GM21529 (cell line): Measurements from ENCODE around the gene SLC13A5.
"Not testable (repeated sequence)": the region's sequence is repeated elsewhere in the genome, so short reads cannot be mapped to it uniquely, and the experiment has no call there.

Experiments
- ATAC-seq: cut with Tn5 transposase; IDR thresholded peaks from one replicate; pipeline ENCODE4 v1.9.1; 2021; ENCODE audit not compliant: unreplicated experiment

SLC13A5 gene

GRCh38 chr17:6713130-6713917 is at the start of gene SLC13A5:
Gene SLC13A5, minus strand, starts transcription at chr17:6713369. Its CDS starts 36 bp downstream, at chr17:6713333.
- no peak for ATAC-seq

GRCh38 chr17:6761779-6762178 is 48.6 kb upstream of the SLC13A5 start:
- no peak for ATAC-seq

DNA sequence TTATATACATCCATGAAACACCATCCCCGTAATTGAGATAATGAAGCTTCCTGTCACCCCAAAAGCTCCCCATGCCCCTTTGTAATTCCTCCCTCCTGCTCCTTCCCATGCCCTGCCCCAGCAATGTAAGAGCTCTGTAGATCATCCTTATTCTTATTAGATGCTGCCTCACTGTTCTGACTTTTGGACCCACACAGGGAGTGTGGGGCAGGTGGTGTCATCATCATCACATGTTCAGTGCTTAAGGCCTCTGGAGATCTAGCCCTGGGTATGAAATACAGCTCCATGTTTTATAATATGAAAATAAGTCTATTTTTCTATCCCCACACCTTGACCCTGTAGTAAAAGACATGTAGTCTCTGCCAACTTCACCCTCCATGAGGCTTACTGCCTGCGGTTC is 44.6 kb upstream of the SLC13A5 start:
- ATAC-seq, result no peak

DNA sequence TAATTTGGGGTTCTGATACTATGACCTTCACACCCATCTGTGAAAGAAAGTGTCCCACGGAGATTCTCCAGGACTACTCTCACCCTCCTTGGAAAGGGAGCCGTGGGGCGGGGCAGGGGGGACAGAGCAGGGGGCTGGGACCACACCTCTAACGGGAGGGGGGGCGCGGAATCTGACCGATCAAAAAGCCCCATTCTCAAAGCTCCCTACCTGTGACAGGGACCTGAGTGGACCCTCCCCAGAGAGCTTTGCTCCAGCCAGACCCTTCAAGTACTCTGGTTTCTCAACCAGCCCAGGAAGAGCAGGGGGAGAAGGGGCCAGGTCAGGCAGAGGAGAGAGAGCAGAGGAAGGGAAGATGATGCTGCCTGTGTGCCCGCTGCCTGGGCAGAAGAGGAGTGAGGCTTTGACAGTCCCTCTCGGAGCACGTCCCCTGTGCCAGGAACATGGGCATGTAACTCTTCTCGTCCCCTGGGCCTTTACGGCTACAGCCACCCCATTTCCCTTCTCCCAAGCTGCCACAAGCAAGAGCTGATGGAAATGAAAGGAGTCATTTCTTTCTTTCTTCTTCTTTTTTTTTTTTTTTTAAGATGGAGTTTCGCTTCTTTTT is 43.4 kb upstream of the SLC13A5 start:
- peak; percentile 11 for ATAC-seq

- ATAC-seq, result peak; percentile 60
These were observed 42.6 kb upstream of the SLC13A5 start, which contains the start of gene XAF1 for GRCh38 chr17:6755731-6756184. Gene XAF1, plus strand, starts transcription at chr17:6756046. Its CDS starts 33 bp downstream, at chr17:6756079.

GRCh38 chr17:6755281-6755680 is 42.1 kb upstream of the SLC13A5 start:
- no peak for ATAC-seq

DNA sequence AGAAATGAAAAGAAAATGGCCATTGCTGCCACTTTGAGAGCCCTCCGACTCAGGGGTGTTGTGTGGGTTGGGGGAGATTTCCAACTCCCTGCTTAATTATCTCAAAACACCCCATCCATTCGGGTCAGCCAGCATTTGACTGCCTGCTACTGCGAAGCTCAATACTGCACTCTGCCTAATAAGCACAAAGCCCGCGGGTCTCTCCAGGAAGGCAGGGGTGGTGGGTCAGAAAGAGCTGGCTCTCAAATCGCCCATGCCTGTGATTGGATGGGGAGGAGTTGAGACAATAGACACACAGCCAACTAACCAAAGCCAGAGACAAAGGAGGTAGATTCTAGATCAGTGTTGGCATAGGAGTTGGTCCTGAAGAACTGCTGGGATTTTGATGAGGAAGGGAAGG is 40.4 kb upstream of the SLC13A5 start:
- ATAC-seq, result no peak

DNA sequence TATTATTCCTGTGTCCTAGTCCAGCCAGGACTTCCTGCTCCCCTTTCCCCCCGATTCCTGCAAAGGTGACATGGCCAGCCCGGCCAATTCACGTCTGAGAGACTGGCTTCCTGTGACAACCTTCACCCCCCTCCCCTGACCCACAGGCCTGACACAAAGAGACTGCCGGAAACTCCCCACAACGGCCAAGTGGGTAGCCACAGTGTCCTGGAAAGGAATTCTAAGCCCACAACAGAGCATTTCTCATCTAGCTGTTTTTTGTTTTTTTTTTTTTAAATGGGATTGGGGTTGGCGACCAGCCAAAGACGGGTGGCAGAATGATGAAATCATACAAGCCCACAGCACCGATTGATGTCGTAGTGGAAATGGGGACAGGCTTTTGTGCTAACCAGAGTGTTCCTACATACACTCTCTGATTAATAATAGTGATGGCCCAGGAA is 39.9 kb upstream of the SLC13A5 start:
- no peak for ATAC-seq

GRCh38 chr17:6752068-6752909 is 39.1 kb upstream of the SLC13A5 start:
- ATAC-seq, result no peak

DNA sequence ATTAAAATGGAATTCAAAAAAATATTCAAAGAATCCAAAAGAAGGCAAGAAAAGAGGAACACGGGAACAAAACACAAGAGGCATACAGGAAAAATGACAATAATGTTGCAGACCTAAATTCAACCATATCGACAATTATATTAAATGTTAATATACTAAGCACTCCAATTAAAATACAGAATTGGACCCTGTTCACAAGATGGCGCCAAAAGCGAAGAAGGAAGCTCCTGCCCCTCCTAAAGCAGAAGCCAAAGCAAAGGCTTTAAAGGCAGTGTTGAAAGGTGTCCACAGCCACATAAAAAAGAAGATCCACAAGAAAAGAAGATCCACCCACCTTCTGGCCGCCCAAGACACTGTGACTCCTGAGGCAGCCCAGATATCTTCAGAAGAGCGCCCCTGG is 36.4 kb upstream of the SLC13A5 start:
- ATAC-seq, result no peak

DNA sequence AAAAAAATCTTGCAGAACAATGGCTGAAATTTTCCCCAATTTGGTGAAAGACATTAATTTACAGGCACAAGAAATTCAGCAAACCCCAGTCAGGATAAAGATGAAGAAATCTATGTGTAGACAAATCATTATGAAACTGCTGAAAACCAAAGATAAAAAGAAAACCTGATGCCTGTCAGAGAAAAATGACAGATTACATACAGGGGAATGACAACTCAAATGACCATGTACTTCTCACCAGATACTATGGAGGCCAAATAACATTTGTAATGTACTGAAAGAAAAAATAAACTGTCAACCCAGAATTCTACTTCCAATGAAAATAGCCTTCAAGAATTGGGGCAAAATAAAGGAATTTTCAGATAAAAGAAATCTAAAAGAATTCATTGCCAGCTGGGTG is 35.4 kb upstream of the SLC13A5 start:
- no peak for ATAC-seq

GRCh38 chr17:6746665-6747064 is 33.5 kb upstream of the SLC13A5 start:
- ATAC-seq, result not testable (repeated sequence)

DNA sequence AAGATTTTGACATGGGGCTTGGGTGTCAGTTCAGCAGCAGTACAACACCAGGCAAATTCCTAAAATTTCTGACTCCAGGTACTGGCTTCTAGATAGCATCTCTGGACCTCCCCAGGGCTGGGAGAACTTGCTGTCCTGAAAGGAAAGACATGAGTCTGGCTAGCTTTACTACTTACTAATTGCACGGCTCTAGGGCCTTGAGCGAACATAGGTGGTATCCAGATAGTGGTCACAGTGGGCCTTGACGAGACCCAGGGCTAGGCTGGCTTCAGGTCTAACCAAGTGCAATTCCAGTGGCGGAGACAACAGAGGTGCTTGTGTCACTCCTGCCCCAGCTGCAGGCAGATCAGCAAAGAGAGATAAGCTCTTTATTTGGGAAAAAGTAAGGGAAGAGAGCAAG is 16.4 kb upstream of the SLC13A5 start:
- ATAC-seq, result no peak

GRCh38 chr17:6724009-6724408 is 10.8 kb upstream of the SLC13A5 start:
- no peak for ATAC-seq

GRCh38 chr17:6721744-6722143 is 8.6 kb upstream of the SLC13A5 start:
- ATAC-seq, result no peak

DNA sequence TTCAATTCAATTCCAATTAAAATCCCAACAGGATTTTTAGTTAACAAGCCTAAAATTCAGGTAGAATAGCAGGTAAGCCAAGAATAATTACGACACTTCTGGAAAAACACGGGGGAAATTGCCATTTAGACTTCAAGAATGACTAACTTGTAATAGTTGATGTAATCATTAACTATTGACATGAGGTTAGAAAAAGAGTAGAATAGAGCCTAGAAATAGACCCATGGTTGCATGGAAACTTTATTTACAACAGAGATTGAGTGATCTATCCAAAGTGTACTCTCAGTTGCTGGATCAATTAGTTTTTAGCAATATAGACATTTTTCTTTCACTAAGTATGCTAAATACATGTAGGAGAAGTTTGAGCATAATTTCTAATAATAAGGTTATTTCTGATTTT is 3.6 kb upstream of the SLC13A5 start:
- ATAC-seq, result no peak

DNA sequence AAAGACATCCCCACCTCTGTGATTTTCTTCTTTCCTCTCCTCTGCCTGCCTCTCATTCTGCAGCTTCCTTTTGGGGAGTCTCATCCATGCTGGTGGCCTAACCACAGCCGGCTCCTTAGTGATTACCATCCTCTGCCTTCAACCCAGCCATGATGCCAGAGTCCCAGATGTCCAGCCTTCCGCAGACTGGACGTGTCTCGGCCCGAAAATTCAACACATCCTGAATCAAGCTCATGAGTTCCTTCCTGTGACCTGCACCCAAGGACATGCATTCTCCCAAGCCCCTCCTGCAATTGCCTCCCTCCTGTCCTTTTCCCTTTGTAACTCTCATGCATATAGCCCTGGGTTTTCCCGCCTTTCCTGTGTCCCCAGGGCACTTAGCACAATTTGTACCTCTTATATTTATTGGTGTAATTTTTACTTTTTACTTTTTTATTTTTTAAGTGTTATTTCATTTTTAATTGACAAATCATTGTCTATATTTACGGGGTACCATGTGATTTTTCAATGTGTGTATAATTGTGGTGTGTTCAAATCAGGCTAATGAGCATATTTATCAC is 1.2 kb upstream of the SLC13A5 start:
- no peak for ATAC-seq

DNA sequence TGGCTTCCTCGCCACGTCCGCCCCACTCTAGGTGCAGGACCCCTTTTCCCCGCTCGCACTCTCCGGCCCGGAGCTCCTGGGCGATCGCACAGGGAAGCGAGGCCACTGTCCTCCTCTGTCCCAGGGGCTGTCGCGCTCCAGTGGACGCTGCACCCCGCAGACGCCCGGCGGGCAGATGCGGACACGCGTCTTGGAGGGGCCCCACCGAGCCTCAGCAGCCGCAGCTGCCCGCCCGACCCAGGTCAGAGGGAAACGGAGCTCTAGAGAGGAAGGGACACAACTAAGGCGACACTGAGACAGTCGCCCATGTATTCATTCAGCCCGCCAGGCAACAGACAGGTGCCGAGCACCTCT is 726 bp upstream of the SLC13A5 start:
- no peak for ATAC-seq

- ATAC-seq, result no peak
These were observed 377 bp downstream of the SLC13A5 start for GRCh38 chr17:6712854-6713129.

DNA sequence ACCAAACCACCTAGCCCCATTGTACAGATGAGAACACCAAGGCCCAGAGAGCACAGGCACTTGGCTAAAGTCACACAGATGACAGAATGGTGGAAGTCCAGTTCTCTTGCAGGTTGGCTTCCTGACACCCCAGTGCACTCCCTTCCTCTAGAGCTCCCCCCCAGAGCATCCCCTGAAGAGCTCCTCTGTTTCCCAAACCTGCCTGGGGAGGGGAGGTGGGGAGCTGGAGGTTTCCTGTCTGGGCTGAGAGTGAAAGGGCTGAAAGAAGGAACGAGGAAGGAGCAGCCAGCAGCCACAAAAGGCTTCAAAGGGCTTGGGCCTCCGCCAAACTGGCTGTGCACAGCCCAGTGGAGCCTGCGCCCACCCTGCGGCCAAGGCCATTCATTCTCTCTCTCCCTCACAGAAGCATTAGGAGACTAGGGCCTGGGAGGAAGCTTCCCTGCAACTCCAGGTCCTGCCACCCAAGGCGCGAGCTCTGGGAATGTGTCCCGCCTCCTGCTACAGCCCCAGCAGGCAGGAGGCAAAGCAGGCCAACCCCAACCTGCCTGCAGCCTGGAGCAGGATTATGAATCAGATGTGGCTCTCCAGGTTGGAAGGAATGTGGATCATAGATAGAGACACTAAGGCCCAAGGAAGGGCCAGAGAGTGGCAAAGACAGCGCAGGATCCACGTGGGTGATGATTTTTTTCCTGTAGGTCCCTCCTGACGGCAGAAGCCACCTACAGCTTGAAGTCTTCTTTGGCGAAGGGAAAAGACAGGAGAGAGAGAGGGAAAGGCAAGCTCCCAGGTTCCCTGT is 913 bp downstream of the SLC13A5 start:
- ATAC-seq, result no peak

GRCh38 chr17:6711681-6712057 is 1.5 kb downstream of the SLC13A5 start:
- ATAC-seq, result no peak
